SK-N-SH (cell line): ENCODE results near the gene MYDGF. TPM values are rescaled to one million over a fixed set of nuclear protein-coding genes. Genes with fewer than 3 reads are reported as not detected.

Source experiments
- CTCF ChIA-PET: fragments of 300-600, 350-600 bp; formaldehyde crosslinking; extraction: SDS; loops from one replicate; lab custom pipeline; 2021; lab: Yijun Ruan, JAX
- POLR2A ChIA-PET: fragments of 350-600 bp; sonication (Branson Sonifier 250); formaldehyde crosslinking; extraction: SDS; loops from one replicate; lab custom pipeline; 2020; ENCODE audit warnings: antibody characterized with exemption, inconsistent platforms; lab: Yijun Ruan, JAX
- DNase-seq: peaks from one replicate; pipeline ENCODE4 v3.0.0; 2012
- H2AFZ ChIP-seq: fragments of 200-600 bp; sonication (generic); 2 replicates; pipeline ENCODE4 v1.8.1; 2016; ENCODE audit warnings: antibody characterized with exemption, mild to moderate bottlenecking, low read depth
- H3F3A ChIP-seq: fragments of 200-600 bp; sonication (generic); replicated peaks from 2 replicates; pipeline ENCODE3; 2016; ENCODE audit warnings: antibody characterized with exemption, mild to moderate bottlenecking; ENCODE audit not compliant: insufficient read depth
- H3K27ac ChIP-seq, 2 experiments: fragments of 200-500 bp in 1 of 2; fragments of 200-600 bp in 1 of 2; sonication (Bioruptor generic) in 1 of 2; sonication (generic), shearing (Covaris generic) in 1 of 2; 2 replicates each; pipeline versions ENCODE4 v1.5.1 to v1.6.1; 2014 to 2016; ENCODE audit warnings: low read depth in 2 of 2, inconsistent platforms in 1 of 2, low read length in 1 of 2, mild to moderate bottlenecking in 1 of 2, mixed read lengths in 1 of 2
- H3K27me3 ChIP-seq: fragments of 200-600 bp; sonication (generic), shearing (Covaris generic); 2 replicates; pipeline ENCODE4 v1.6.1; 2016; ENCODE audit warnings: mixed run types; ENCODE audit not compliant: insufficient read depth
- H3K36me3 ChIP-seq, 2 experiments: fragments of 200-500 bp in 1 of 2; fragments of 200-600 bp in 1 of 2; sonication (Bioruptor generic) in 1 of 2; sonication (generic) in 1 of 2; replicated peaks in 1 of 2; 2 replicates each; pipeline versions ENCODE3 to v1.5.1; 2014 to 2016; ENCODE audit warnings: low read length in 1 of 2, mild to moderate bottlenecking in 1 of 2; ENCODE audit not compliant: insufficient read depth in 2 of 2, control insufficient read depth in 1 of 2
- H3K4me1 ChIP-seq, 2 experiments: fragments of 200-500 bp in 1 of 2; fragments of 200-600 bp in 1 of 2; sonication (Bioruptor generic) in 1 of 2; sonication (generic), shearing (Covaris generic) in 1 of 2; 2 replicates each; pipeline versions ENCODE4 v1.5.1 to v1.6.1; 2014 to 2016; ENCODE audit warnings: low read depth in 1 of 2, low read length in 1 of 2, mixed run types in 1 of 2; ENCODE audit not compliant: insufficient read depth in 2 of 2, control insufficient read depth in 1 of 2
- H3K4me2 ChIP-seq: fragments of 200-600 bp; sonication (generic), shearing (Covaris generic); 2 replicates; pipeline ENCODE4 v1.6.1; 2017; ENCODE audit warnings: mixed run types
- H3K4me3 ChIP-seq, 2 experiments: fragments of 200-500 bp in 1 of 2; fragments of 200-600 bp in 1 of 2; sonication (Bioruptor generic) in 1 of 2; sonication (generic), shearing (Covaris generic) in 1 of 2; 2 replicates each; pipeline versions ENCODE4 v1.5.1 to v1.8.1; 2014 to 2016; ENCODE audit warnings: low read depth in 2 of 2, inconsistent platforms in 1 of 2, low read length in 1 of 2, mild to moderate bottlenecking in 1 of 2, mixed read lengths in 1 of 2, moderate library complexity in 1 of 2
- H3K79me2 ChIP-seq: fragments of 200-600 bp; sonication (generic); 2 replicates; pipeline ENCODE4 v1.8.1; 2017; ENCODE audit warnings: mild to moderate bottlenecking; ENCODE audit not compliant: insufficient read depth
- H3K9ac ChIP-seq: fragments of 200-600 bp; sonication (generic); 2 replicates; pipeline ENCODE4 v1.6.1; 2017; ENCODE audit warnings: mixed run types
- H3K9me2 ChIP-seq: fragments of 200-600 bp; sonication (generic); 2 replicates; pipeline ENCODE4 v1.6.1; 2017; ENCODE audit warnings: mixed run types
- H3K9me3 ChIP-seq: fragments of 200-600 bp; sonication (generic); 2 replicates; pipeline ENCODE4 v1.6.1; 2017; ENCODE audit warnings: mixed run types, mild to moderate bottlenecking, moderate library complexity
- H4K20me1 ChIP-seq: fragments of 200-600 bp; sonication (generic); 2 replicates; pipeline ENCODE4 v1.6.1; 2017; ENCODE audit warnings: mild to moderate bottlenecking, mixed run types; ENCODE audit not compliant: insufficient read depth
- FOSL2 ChIP-seq: IDR thresholded peaks from 2 replicates; pipeline ENCODE4 v1.4.0; 2012; ENCODE audit warnings: low read depth, mild to moderate bottlenecking, moderate library complexity, borderline replicate concordance
- GABPA ChIP-seq: IDR thresholded peaks from 2 replicates; pipeline ENCODE4 v1.4.0; 2012; ENCODE audit warnings: low read depth, mild to moderate bottlenecking
- GATA2 ChIP-seq: sonication (generic); formaldehyde crosslinking; IDR thresholded peaks from 2 replicates; pipeline ENCODE4 v1.5.0; 2020; ENCODE audit warnings: mild to moderate bottlenecking, missing genetic modification reagents
- IRF3 ChIP-seq: fragments of 150-350 bp; IDR thresholded peaks from 2 replicates; pipeline ENCODE4 v1.6.1; 2016; ENCODE audit warnings: mild to moderate bottlenecking, low read depth, low read length
- JUND ChIP-seq: IDR thresholded peaks from 2 replicates; pipeline ENCODE4 v1.4.0; 2012
- NFIC ChIP-seq: IDR thresholded peaks from 2 replicates; pipeline ENCODE4 v1.4.0; 2012; ENCODE audit warnings: borderline replicate concordance
- PBX3 ChIP-seq: IDR thresholded peaks from 2 replicates; pipeline ENCODE4; 2012
- POLR2AphosphoS5 ChIP-seq: IDR thresholded peaks from 2 replicates; pipeline ENCODE4 v1.6.1; 2012; ENCODE audit warnings: low read depth, low read length
- RAD21 ChIP-seq: IDR thresholded peaks from 2 replicates; pipeline ENCODE4 v1.6.1; 2012; ENCODE audit warnings: mild to moderate bottlenecking, low read length
- REST ChIP-seq: IDR thresholded peaks from 2 replicates; pipeline ENCODE4 v1.6.1; 2012; ENCODE audit warnings: mild to moderate bottlenecking, low read depth, low read length, moderate library complexity
- SIN3A ChIP-seq: IDR thresholded peaks from 2 replicates; pipeline ENCODE4 v1.6.1; 2012; ENCODE audit warnings: low read depth, mild to moderate bottlenecking, low read length, moderate library complexity, borderline replicate concordance
- SMC3 ChIP-seq: IDR thresholded peaks from 2 replicates; pipeline ENCODE4 v1.6.1; 2012; ENCODE audit warnings: low read depth, low read length, improper control_type of control experiment
- TAF1 ChIP-seq: IDR thresholded peaks from 2 replicates; pipeline ENCODE4 v1.6.1; 2012; ENCODE audit warnings: low read depth, mild to moderate bottlenecking, low read length, moderate library complexity, borderline replicate concordance
- TCF12 ChIP-seq: IDR thresholded peaks from 2 replicates; pipeline ENCODE4 v1.4.0; 2012
- TEAD4 ChIP-seq: IDR thresholded peaks from 2 replicates; pipeline ENCODE4 v1.4.0; 2012; ENCODE audit warnings: mild to moderate bottlenecking, borderline replicate concordance; ENCODE audit not compliant: insufficient read depth
- USF2 ChIP-seq: fragments of 150-350 bp; IDR thresholded peaks from 2 replicates; pipeline ENCODE4 v1.6.1; 2017; ENCODE audit warnings: antibody characterized with exemption, low read length, low read depth, borderline replicate concordance
- WGBS: methylation state at CpG from one replicate; pipeline ENCODE4 v1.1.6; 2017; ENCODE audit warnings: low lambda C conversion rate; 5-methylcytosine and 5-hydroxymethylcytosine counted together
- polyA plus RNA-seq, 3 experiments: library from polyadenylated mRNA; depleted of rRNA; stranded (reverse); fragments of >200 nt; gene quantifications; 2 replicates each; pipeline ENCODE4 v1.2.3, GENCODE V29; 2012

MYDGF gene
- polyA plus RNA-seq, 1 of the 3 experiments (the other 2 are of a cell fraction): 312 TPM

DNA sequence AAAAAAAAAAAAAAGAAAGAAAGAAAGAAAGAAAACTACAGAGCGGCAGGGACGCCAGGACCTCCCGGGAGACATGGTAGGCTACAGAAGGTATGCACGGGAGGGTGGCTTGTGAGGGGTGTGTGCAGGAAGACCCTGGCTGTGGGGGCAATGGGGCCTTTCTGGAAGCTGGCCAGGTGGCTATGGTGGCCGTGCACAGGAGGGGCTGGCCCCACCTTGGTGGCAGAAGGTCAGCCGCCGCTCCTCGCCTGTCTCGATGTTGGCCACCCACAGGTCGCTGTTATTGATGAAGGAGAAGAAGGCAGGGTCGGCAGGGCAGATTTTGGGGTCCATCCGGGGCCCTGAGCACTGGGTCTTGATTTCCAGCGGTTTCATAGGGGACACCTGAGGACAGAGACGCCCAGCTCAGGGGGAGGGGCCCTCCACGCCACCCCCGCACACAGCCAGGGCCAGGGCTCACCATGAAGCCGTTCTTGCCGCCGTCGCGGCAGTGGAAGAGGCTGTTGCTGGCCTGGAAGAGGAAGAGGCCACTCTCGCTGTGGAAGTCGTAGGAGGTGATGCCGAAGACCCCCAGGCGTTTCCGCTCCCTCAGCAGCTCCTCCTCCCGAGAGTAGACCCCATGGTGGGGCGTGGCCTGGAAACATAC lies 33.7 kb upstream of the MYDGF start (continued):
- no peak for TF ChIP-seq IRF3

- H3F3A ChIP-seq: peaks cover 5% of the 10 kb centered on the region
- POLR2A ChIA-PET: no interaction called here
- H4K20me1 ChIP-seq: no peaks in the 10 kb centered on the region
- H3K4me1 ChIP-seq: no peaks in the 10 kb centered on the region
- H3K4me2 ChIP-seq: no peak overlapping the region
- no peak overlapping the region for H3K27ac ChIP-seq
- no peak overlapping the region for H2AFZ ChIP-seq
- peaks cover 24 to 45% of the 10 kb centered on the region in 2 experiments for H3K36me3 ChIP-seq
- no peak for DNase-seq
- no peaks in the 10 kb centered on the region for H3K9me3 ChIP-seq
- CTCF ChIA-PET: no interaction called here
- 94% methylated on average over 8 of the region's 11 CpGs for WGBS
- H3K27me3 ChIP-seq: no peaks in the 10 kb centered on the region
- no peaks in the 10 kb centered on the region for H3K9me2 ChIP-seq
- TF ChIP-seq FOSL2: no peak
- no peak for TF ChIP-seq JUND
- no peak for TF ChIP-seq SMC3
- no peak for TF ChIP-seq PBX3
- TF ChIP-seq USF2: no peak
- TF ChIP-seq TCF12: no peak
- no peak for TF ChIP-seq TAF1
- no peak for TF ChIP-seq GABPA
- no peak for TF ChIP-seq NFIC
- TF ChIP-seq RAD21: no peak
- no peak for TF ChIP-seq GATA2 (CRISPR knock-in tag)
- TF ChIP-seq TEAD4: no peak
- TF ChIP-seq POLR2AphosphoS5: no peak
- no peak for TF ChIP-seq REST
- no peak for TF ChIP-seq SIN3A
- H3K79me2 ChIP-seq: no peaks in the 10 kb centered on the region
- no peak overlapping the region for H3K9ac ChIP-seq
- no peak overlapping the region for H3K4me3 ChIP-seq
Measured at GRCh38 chr19:4702764-4703163, 32.6 kb upstream of the MYDGF start.
